SK-N-MC (cell line): Measurements from ENCODE around the gene KCNK7.

Source experiments
- EZH2 ChIP-seq: fragments of 200-600 bp; sonication (generic); IDR thresholded peaks from one replicate; pipeline ENCODE4 v1.6.1; 2017; ENCODE audit warnings: antibody characterized with exemption
- POLR2AphosphoS5 ChIP-seq: IDR thresholded peaks from 2 replicates; pipeline ENCODE4 v1.6.1; 2012; ENCODE audit warnings: mild to moderate bottlenecking, low read depth, low read length, borderline replicate concordance

- TF ChIP-seq EZH2 (no peak), POLR2AphosphoS5 (no peak)
Measured at GRCh38 chr11:65619281-65619928, 23.8 kb upstream of the KCNK7 start.
